Transverse colon (tissue), 4 donors: ENCODE measurements around the gene ACSF3. TPM values are rescaled to one million over a fixed set of nuclear protein-coding genes. Genes with fewer than 3 reads are reported as not detected.
"Not testable (repeated sequence)": the region's sequence is repeated elsewhere in the genome, so short reads cannot be mapped to it uniquely, and the experiment has no call there.

Source experiments
- DNase-seq: peaks from one replicate; pipeline ENCODE4 v3.0.0-alpha.2; 2019
- H3K27ac ChIP-seq, 4 donors: fragments of 200-600 bp; sonication (generic); 2 replicates each; pipeline ENCODE4 v1.5.1; 2016 to 2018; ENCODE audit warnings: inconsistent platforms in 4 of 4
- H3K27me3 ChIP-seq: fragments of 200-600 bp; sonication (generic); 2 replicates; pipeline ENCODE4 v1.5.1; 2017; ENCODE audit warnings: inconsistent platforms
- H3K36me3 ChIP-seq, 4 donors: fragments of 200-600 bp; sonication (generic); 2 replicates each; pipeline ENCODE4 v1.5.1; 2017 to 2019; ENCODE audit warnings: inconsistent platforms in 4 of 4
- H3K4me1 ChIP-seq, 4 donors: fragments of 200-600 bp; sonication (generic); 2 replicates each; pipeline ENCODE4 v1.5.1; 2017 to 2020; ENCODE audit warnings: inconsistent platforms in 4 of 4
- H3K4me3 ChIP-seq, 4 donors: fragments of 200-600 bp; sonication (generic); 1 replicate in 1 of 4; 2 replicates in 3 of 4; pipeline versions ENCODE4 v1.5.1 to v1.6.1; 2017 to 2019; ENCODE audit warnings: inconsistent platforms in 4 of 4
- H3K9me3 ChIP-seq, 2 donors: fragments of 200-600 bp; sonication (generic); 2 replicates each; pipeline ENCODE4 v1.5.1; 2017 to 2019; ENCODE audit warnings: inconsistent platforms in 2 of 2
- CTCF ChIP-seq, 5 experiments: fragments of 200-600 bp in 3 of 5; fragments of 450-650 bp in 2 of 5; sonication (generic) in 3 of 5; IDR thresholded peaks; 1 replicate in 2 of 5; 2 replicates in 3 of 5; pipeline ENCODE4 v1.5.1; 2016 to 2017; ENCODE audit warnings: antibody characterized with exemption in 5 of 5, inconsistent platforms in 3 of 5, mild to moderate bottlenecking in 2 of 5, moderate library complexity in 1 of 5
- EP300 ChIP-seq: sonication (generic); formaldehyde crosslinking; IDR thresholded peaks from one replicate; pipeline ENCODE4 v1.6.1; 2017; ENCODE audit warnings: antibody characterized with exemption, low read depth
- POLR2A ChIP-seq: fragments of 450-650 bp; IDR thresholded peaks from one replicate; pipeline ENCODE4 v1.6.1; 2016; ENCODE audit warnings: antibody characterized with exemption, mild to moderate bottlenecking, moderate library complexity
- POLR2AphosphoS5 ChIP-seq, 3 donors: sonication (generic); formaldehyde crosslinking; IDR thresholded peaks; one replicate each; pipeline ENCODE4 v1.6.1; 2016; ENCODE audit warnings: antibody characterized with exemption in 3 of 3
- WGBS, 2 donors: methylation state at CpG; one replicate each; pipeline ENCODE4 v1.1.5; 2018; ENCODE audit warnings: low coverage in 1 of 2; 5-methylcytosine and 5-hydroxymethylcytosine counted together
- in situ Hi-C, 4 donors: fragments of 200-750 bp; cut with MboI; loops; one replicate each; pipeline versions ENCODE4 v1.15.0 to v1.15.1; 2017; ENCODE audit warnings: low sequenced_read_pairs in 3 of 4, low pct_ligation_motif_present in 1 of 4, low pct_unique_long_range_greater_than_20kb in 1 of 4
- intact Hi-C: fragments of 100-400 bp; cut with DNase I; formaldehyde crosslinking; loops from one replicate; pipeline ENCODE4 v1.15.1; 2023; ENCODE audit warnings: low total_unique reads
- total RNA-seq, 4 donors: library from RNA; depleted of rRNA; stranded (reverse); fragments of >200 nt; gene quantifications; one replicate each; pipeline ENCODE4 v1.1.0, GENCODE V29; 2016

The ACSF3 gene
- total RNA-seq, 4 donors from 2014 or later = 54.5 to 120 (median 75.8) TPM

- 68% methylated on average over 22 of the region's 28 CpGs; no CpG with 5 or more reads in 1 of the 2 donors for WGBS, 2 donors
- in situ Hi-C loops (no loop called here), intact Hi-C loops (no loop called here)
- H3K36me3 ChIP-seq = no peaks in the 10 kb centered on the region
- H3K9me3 ChIP-seq = no peaks in the 10 kb centered on the region
- no peak for DNase-seq
- H3K4me3 ChIP-seq = no peak overlapping the region
- no peak for TF ChIP-seq EP300
- no peak for TF ChIP-seq CTCF (IDR thresholded peaks at IDR 0.05)
- no peak for TF ChIP-seq POLR2AphosphoS5 (IDR thresholded peaks at IDR 0.05)
- TF ChIP-seq POLR2A = no peak
- peaks cover 0 to 9% (median 5%) of the 10 kb centered on the region in 4 donors for H3K4me1 ChIP-seq
- H3K27me3 ChIP-seq = peaks cover 13% of the 10 kb centered on the region
- no peak overlapping the region for H3K27ac ChIP-seq
These were observed 96.7 kb downstream of the ACSF3 start for GRCh38 chr16:89190150-89190958.

- DNase-seq = no peak
- H3K4me3 ChIP-seq = peak overlapping the region in 1 of 4 donors; percentile 34
- no peaks in the 10 kb centered on the region for H3K36me3 ChIP-seq
- no peaks in the 10 kb centered on the region for H3K9me3 ChIP-seq
- peaks cover 0 to 9% (median 5%) of the 10 kb centered on the region in 4 donors for H3K4me1 ChIP-seq
- TF ChIP-seq EP300 (no peak), POLR2A (no peak), POLR2AphosphoS5 (IDR thresholded peaks at IDR 0.05) (no peak), CTCF (IDR thresholded peaks at IDR 0.05) (no peak)
- intact Hi-C loops (no loop called here), in situ Hi-C loops (no loop called here)
- 37% methylated on average over 26 of the region's 44 CpGs; no CpG with 5 or more reads in 1 of the 2 donors for WGBS, 2 donors
- peaks cover 13% of the 10 kb centered on the region for H3K27me3 ChIP-seq
- no peak overlapping the region for H3K27ac ChIP-seq
These were observed 97.6 kb downstream of the ACSF3 start for GRCh38 chr16:89191033-89191900.

- Histone ChIP-seq H3K4me3 (peak overlapping the region in 3 of 4 donors; percentile 24 to 42 (median 34)), H3K27ac (no peak overlapping the region), H3K4me1 (peaks cover 0 to 9% (median 5%) of the 10 kb centered on the region in 4 donors), H3K9me3 (no peaks in the 10 kb centered on the region), H3K36me3 (no peaks in the 10 kb centered on the region), H3K27me3 (peaks cover 13% of the 10 kb centered on the region)
- TF ChIP-seq POLR2AphosphoS5 (IDR thresholded peaks at IDR 0.05) (no peak), EP300 (no peak), CTCF (IDR thresholded peaks at IDR 0.05) (no peak), POLR2A (no peak)
- in situ Hi-C loops = no loop called here
- intact Hi-C loops = loop anchor here (1.0 kb wide), 1 partner anchor 19 kb away; no protein-coding TSS in a partner anchor
- no peak for DNase-seq
- WGBS, 2 donors = 1% methylated on average over 11 of the region's 19 CpGs; no CpG with 5 or more reads in 1 of the 2 donors
These were observed 98.2 kb downstream of the ACSF3 start for GRCh38 chr16:89191901-89192185.

GRCh38 chr16:89192186-89192955, 98.7 kb downstream of the ACSF3 start:
- Histone ChIP-seq H3K4me3 (peak overlapping the region in 3 of 4 donors; percentile 24 to 42 (median 34)), H3K27me3 (peaks cover 16% of the 10 kb centered on the region)
- intact Hi-C loops = loop anchor here (1.0 kb wide), 1 partner anchor 19 kb away; no protein-coding TSS in a partner anchor
- H3K27ac ChIP-seq, H3K9me3 ChIP-seq, H3K36me3 ChIP-seq, in situ Hi-C loops, H3K4me1 ChIP-seq: not testable (repeated sequence)
- peak; percentile 77 for DNase-seq
- WGBS, 2 donors = 4% methylated on average over 34 of the region's 63 CpGs; no CpG with 5 or more reads in 1 of the 2 donors
